Spleen (tissue), 11 donors: ENCODE data around the gene LDHD. TPM values are rescaled to one million over a fixed set of nuclear protein-coding genes. Genes with fewer than 3 reads are reported as not detected.

Experiments used
- DNase-seq: peaks from one replicate; pipeline ENCODE4 v3.0.0-alpha.2; 2020
- H3K27ac ChIP-seq, 8 donors: fragments of 200-600 bp; sonication (generic) in 7 of 8; 1 replicate in 4 of 8; 2 replicates in 4 of 8; pipeline versions ENCODE4 v1.5.0 to v1.8.0; 2016 to 2021; ENCODE audit warnings: inconsistent platforms in 4 of 8, mild to moderate bottlenecking in 4 of 8, moderate library complexity in 1 of 8
- H3K27me3 ChIP-seq, 7 donors: fragments of 200-600 bp; sonication (generic) in 6 of 7; replicated peaks in 1 of 7; 1 replicate in 4 of 7; 2 replicates in 3 of 7; pipeline versions ENCODE4 v1.5.0 to v1.8.0; 2016 to 2021; ENCODE audit warnings: inconsistent platforms in 3 of 7, mild to moderate bottlenecking in 1 of 7
- H3K36me3 ChIP-seq, 6 donors: fragments of 200-600 bp; sonication (generic) in 5 of 6; 1 replicate in 4 of 6; 2 replicates in 2 of 6; pipeline versions ENCODE4 v1.5.0 to v1.8.0; 2016 to 2021; ENCODE audit warnings: inconsistent platforms in 2 of 6
- H3K4me1 ChIP-seq, 6 donors: fragments of 200-600 bp; sonication (generic) in 5 of 6; 1 replicate in 3 of 6; 2 replicates in 3 of 6; pipeline versions ENCODE4 v1.5.0 to v1.8.0; 2016 to 2021; ENCODE audit warnings: inconsistent platforms in 3 of 6
- H3K4me3 ChIP-seq, 8 donors: fragments of 200-600 bp; sonication (generic) in 7 of 8; 1 replicate in 4 of 8; 2 replicates in 4 of 8; pipeline versions ENCODE4 v1.5.0 to v1.8.0; 2016 to 2021; ENCODE audit warnings: inconsistent platforms in 4 of 8, mild to moderate bottlenecking in 4 of 8, moderate library complexity in 2 of 8
- H3K9me3 ChIP-seq, 8 donors: fragments of 200-600 bp; sonication (generic) in 7 of 8; 1 replicate in 4 of 8; 2 replicates in 4 of 8; pipeline versions ENCODE4 v1.5.0 to v1.8.0; 2016 to 2021; ENCODE audit warnings: inconsistent platforms in 4 of 8
- POLR2A ChIP-seq, 3 donors: fragments of 450-650 bp; IDR thresholded peaks; one replicate each; pipeline ENCODE4 v1.5.1; 2017; ENCODE audit warnings: antibody characterized with exemption in 3 of 3, mild to moderate bottlenecking in 1 of 3
- POLR2AphosphoS5 ChIP-seq, 3 donors: sonication (generic); formaldehyde crosslinking; IDR thresholded peaks; one replicate each; pipeline ENCODE4 v1.5.1; 2017; ENCODE audit warnings: antibody characterized with exemption in 3 of 3
- WGBS, 5 donors: extraction: QIAGEN DNeasy Blood & Tissue Kit in 3 of 5; methylation state at CpG; one replicate each; pipeline versions ENCODE4 v1.1.5 to v1.1.7; 2013 to 2018; 5-methylcytosine and 5-hydroxymethylcytosine counted together
- intact Hi-C: fragments of 100-400 bp; cut with DNase I; formaldehyde crosslinking; loops from one replicate; pipeline ENCODE4 v1.15.0; 2023; ENCODE audit warnings: low total_unique reads
- polyA plus RNA-seq, 3 donors: library from polyadenylated mRNA; stranded (reverse); fragments of 200-250 nt; gene quantifications; one replicate each; pipeline ENCODE4 v1.2.1, GENCODE V29; 2013
- total RNA-seq, 7 donors: library from RNA; depleted of rRNA in 3 of 7; stranded (reverse); fragments of >200 nt in 3 of 7; fragmentation: NEBNext Ultra II Directional in 4 of 7; extraction: Animal tissue kit (Norgen Biotek cat#: 25700) in 4 of 7; gene quantifications; one replicate each; pipeline versions ENCODE4 v1.1.0 to v1.2.1, GENCODE V29; 2016 to 2021
- TF ChIP-seq, protein P1 (sequence below), 11 experiments: fragments of 200-600 bp in 7 of 11; fragments of 450-650 bp in 4 of 11; sonication (generic) in 4 of 11; IDR thresholded peaks in 8 of 11; conservative IDR thresholded peaks in 3 of 11; 1 replicate in 7 of 11; 2 replicates in 4 of 11; pipeline versions ENCODE4 v1.4.0 to v1.8.0; 2016 to 2021; ENCODE audit warnings: antibody characterized with exemption in 11 of 11, inconsistent platforms in 4 of 11, mild to moderate bottlenecking in 1 of 11
- donor health status: healthy with polysubstance abuse.
- donor health status: DM: no; HTN: no; CAD: no; lungs with moderate emphysema.
- donor health status: DM: no; HTN: no; CAD: no.
- donor health status: Bipolar disorder and iron deficiency.
- donor health status: healthy.
- donor health status: DM: no; HTN: no; CAD: no.
- donor health status: DM: yes; HTN: yes; CAD: no.

Gene LDHD
- total and polyA plus RNA-seq, 10 donors, result 0.53 to 3.3 (median 1.1) TPM

DNA sequence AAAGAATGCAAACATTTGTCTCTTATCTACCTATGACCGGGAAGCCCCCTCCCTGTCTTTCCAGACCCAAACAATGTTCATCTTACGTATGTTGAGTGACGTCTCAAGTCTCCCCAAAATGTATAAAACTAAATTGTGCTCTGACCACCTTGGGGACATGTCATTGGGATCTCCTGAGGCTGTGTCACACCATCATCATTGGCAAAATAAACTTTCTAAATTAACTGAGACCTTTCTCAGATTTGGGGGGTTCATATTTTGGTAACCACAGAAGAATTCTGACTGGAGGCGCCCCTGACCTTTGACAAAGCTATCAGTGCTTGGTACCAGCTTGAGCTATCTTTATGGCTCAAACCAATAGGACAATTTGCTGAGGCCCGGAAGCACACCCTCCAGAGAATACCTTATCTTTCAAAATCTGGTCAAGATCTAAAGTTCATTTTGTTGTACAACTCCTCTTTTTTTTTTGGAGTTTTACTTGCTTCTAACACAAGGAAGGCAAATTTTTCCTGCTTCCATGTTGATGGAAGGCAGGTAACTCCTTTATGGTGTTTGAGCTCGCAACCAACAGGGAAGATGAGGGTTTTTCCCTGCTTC lies 2.5 kb upstream of the LDHD start:
- no peak for TF ChIP-seq POLR2AphosphoS5 (IDR thresholded peaks at IDR 0.05)
- TF ChIP-seq, protein P1, sequence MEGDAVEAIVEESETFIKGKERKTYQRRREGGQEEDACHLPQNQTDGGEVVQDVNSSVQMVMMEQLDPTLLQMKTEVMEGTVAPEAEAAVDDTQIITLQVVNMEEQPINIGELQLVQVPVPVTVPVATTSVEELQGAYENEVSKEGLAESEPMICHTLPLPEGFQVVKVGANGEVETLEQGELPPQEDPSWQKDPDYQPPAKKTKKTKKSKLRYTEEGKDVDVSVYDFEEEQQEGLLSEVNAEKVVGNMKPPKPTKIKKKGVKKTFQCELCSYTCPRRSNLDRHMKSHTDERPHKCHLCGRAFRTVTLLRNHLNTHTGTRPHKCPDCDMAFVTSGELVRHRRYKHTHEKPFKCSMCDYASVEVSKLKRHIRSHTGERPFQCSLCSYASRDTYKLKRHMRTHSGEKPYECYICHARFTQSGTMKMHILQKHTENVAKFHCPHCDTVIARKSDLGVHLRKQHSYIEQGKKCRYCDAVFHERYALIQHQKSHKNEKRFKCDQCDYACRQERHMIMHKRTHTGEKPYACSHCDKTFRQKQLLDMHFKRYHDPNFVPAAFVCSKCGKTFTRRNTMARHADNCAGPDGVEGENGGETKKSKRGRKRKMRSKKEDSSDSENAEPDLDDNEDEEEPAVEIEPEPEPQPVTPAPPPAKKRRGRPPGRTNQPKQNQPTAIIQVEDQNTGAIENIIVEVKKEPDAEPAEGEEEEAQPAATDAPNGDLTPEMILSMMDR (IDR thresholded peaks at IDR 0.05 in 8 of 11, conservative IDR thresholded peaks at IDR 0.05 in 3 of 11), result no peak
- TF ChIP-seq POLR2A (IDR thresholded peaks at IDR 0.05), result no peak
- H3K27ac ChIP-seq, result no peak overlapping the region
- peaks cover 0 to 12% (median 0%) of the 10 kb centered on the region in 7 donors for H3K27me3 ChIP-seq
- DNase-seq, result no peak
- no peak overlapping the region for H3K4me3 ChIP-seq
- peaks cover 0 to 14% (median 3%) of the 10 kb centered on the region in 6 donors for H3K4me1 ChIP-seq
- H3K36me3 ChIP-seq, result no peaks in the 10 kb centered on the region
- WGBS, 5 donors, result 85 to 93% (median 91%) methylated on average over 6 of the region's 6 CpGs
- H3K9me3 ChIP-seq, result peaks cover 3 to 29% (median 25%) of the 10 kb centered on the region in 8 donors
- intact Hi-C loops, result no loop called here

DNA sequence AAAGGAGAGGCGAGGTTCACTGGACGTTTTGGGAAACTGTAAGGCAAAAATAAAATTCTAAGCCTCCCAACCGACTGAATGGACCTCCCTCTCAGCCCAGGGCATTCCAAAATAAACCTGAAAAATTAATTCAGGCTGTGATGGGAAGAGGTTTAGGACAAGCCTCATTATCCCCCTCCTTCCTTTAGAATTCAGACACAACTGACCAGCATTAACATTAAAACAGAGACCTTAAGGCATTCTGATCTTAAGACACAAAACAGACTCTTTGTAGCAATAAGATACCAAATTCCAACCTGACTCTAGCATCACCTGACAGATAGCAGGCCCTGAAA lies 298 bp upstream of the LDHD start:
- 45 to 76% (median 63%) methylated on average over 3 of the region's 3 CpGs for WGBS, 5 donors
- Histone ChIP-seq H3K4me3 (peak overlapping the region in 3 of 8 donors; percentile 22 to 62 (median 35)), H3K9me3 (peaks cover 0 to 16% (median 12%) of the 10 kb centered on the region in 8 donors), H3K27ac (no peak overlapping the region), H3K27me3 (peaks cover 0 to 34% (median 21%) of the 10 kb centered on the region in 7 donors), H3K4me1 (peaks cover 0 to 26% (median 11%) of the 10 kb centered on the region in 6 donors), H3K36me3 (no peaks in the 10 kb centered on the region)
- intact Hi-C loops, result no loop called here
- TF ChIP-seq POLR2A (IDR thresholded peaks at IDR 0.05) (no peak), POLR2AphosphoS5 (IDR thresholded peaks at IDR 0.05) (no peak)
- TF ChIP-seq, protein P1 (IDR thresholded peaks at IDR 0.05 in 8 of 11, conservative IDR thresholded peaks at IDR 0.05 in 3 of 11), result no peak
- DNase-seq, result no peak

DNA sequence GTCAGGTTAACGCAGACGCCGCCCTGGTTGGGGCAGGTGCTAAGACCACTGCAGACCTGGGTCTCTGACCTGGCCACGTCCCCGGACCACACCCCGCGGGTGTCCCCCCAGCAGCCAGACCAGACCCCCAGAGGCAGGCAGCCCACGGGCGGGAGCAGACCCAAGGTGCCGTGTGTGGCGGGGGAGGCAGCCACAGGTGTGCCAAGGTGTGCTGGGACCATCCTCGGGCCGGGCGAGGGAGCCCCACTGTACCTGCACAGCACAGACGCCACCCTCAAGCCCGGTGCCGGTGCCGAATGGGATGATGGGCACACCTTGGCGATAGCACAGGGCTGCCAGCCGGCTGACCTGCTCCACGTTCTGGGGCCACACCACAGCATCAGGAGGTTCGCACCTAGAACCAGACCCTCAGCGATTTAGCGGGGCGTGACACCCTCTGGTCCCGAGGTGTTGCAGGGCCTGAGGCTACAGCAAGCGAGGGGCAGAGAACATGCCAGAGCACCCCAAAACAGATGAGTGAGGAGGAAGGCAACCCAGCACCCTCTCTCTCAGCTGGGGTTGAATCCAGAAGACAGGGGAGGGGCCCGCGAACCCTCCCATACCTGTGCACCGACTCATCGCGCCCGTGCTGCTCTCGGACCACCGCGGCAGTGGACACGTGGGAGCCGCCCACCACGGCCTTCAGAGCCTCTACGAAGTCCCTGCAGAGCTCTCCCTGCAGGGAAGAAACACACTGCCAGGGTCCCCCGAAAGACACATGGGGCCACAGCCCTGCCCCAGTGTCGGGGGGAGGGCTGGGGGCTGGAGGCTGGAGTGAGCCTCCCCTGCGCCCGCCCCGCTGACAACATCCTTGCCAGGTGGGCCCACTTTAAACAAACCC lies 1.4 kb downstream of the LDHD start:
- TF ChIP-seq POLR2AphosphoS5 (IDR thresholded peaks at IDR 0.05) (peak in 1 of 3 donors; percentile 7), POLR2A (IDR thresholded peaks at IDR 0.05) (no peak)
- Histone ChIP-seq H3K9me3 (no peaks in the 10 kb centered on the region), H3K36me3 (no peaks in the 10 kb centered on the region), H3K4me1 (peaks cover 12 to 43% (median 28%) of the 10 kb centered on the region in 6 donors), H3K27ac (no peak overlapping the region), H3K4me3 (no peak overlapping the region), H3K27me3 (peaks cover 0 to 51% (median 25%) of the 10 kb centered on the region in 7 donors)
- DNase-seq, result peak; percentile 60
- intact Hi-C loops, result no loop called here
- WGBS, 5 donors, result 88 to 95% (median 92%) methylated on average over 34 to 45 of the region's 45 CpGs

DNA sequence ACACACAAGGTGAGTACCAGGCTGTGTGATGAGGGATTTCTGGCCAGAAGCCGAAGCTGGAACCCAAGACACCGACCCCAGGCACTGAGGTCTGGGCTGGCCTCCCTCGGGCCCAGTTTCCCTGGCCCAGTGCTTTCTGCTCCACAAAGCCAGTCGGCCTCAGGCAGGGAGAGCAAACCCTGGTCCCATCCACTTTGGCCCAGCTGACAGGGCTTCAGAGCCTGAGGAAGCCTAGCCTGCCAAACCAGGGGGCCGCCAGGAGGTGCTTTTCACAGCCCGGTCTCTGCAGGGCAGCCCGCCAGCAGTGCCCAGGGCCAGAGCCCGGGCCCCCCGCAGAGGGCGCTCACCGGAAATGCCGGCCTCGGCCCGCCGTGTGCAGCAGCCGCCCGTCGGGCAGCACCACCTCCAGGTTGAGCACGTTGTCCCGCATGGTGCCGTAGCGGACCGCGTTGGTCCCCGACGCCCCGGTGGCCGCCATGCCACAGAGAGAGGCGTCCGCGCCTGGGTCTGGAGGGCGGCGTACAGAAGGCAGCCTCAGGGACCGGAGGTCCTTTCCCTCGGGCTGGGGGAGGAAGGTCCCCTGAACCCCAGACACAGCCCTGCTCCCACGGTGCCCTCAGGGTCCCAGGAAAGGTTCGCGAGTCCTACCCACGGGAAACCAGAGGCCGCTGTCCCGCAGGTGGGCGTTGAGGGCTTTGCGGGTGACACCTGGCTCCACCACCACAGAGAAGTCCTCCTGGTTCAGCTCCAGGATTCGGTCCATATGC lies 2.2 kb downstream of the LDHD start:
- DNase-seq, result peak; percentile 76
- TF ChIP-seq POLR2A (IDR thresholded peaks at IDR 0.05) (no peak), POLR2AphosphoS5 (IDR thresholded peaks at IDR 0.05) (no peak)
- TF ChIP-seq, protein P1 (IDR thresholded peaks at IDR 0.05 in 8 of 11, conservative IDR thresholded peaks at IDR 0.05 in 3 of 11), result no peak
- Histone ChIP-seq H3K4me1 (peaks cover 12 to 51% (median 36%) of the 10 kb centered on the region in 6 donors), H3K4me3 (no peak overlapping the region), H3K27ac (no peak overlapping the region), H3K36me3 (no peaks in the 10 kb centered on the region), H3K9me3 (no peaks in the 10 kb centered on the region), H3K27me3 (peaks cover 0 to 59% (median 25%) of the 10 kb centered on the region in 7 donors)
- intact Hi-C loops, result no loop called here
- 88 to 97% (median 93%) methylated on average over 6 to 44 of the region's 44 CpGs for WGBS, 5 donors
